A204.1 (cell line): ENCODE results near the gene FOXD2.

Experiments
- FAIRE-seq: peaks from 2 replicates; lab custom pipeline; 2012; peaks lifted over from hg19 to GRCh38; lab: Jason Lieb, UNC

The FOXD2 gene

GRCh38 chr1:47468709-47469389 lies 31.0 kb downstream of the FOXD2 start:
- FAIRE-seq: no peak

GRCh38 chr1:47469390-47469759 lies 31.5 kb downstream of the FOXD2 start:
- no peak for FAIRE-seq

- FAIRE-seq: no peak
Observed at GRCh38 chr1:47469910-47470309, 32.1 kb downstream of the FOXD2 start.

GRCh38 chr1:47471163-47471562 lies 33.3 kb downstream of the FOXD2 start:
- FAIRE-seq: no peak

- FAIRE-seq: no peak
Observed at GRCh38 chr1:47474278-47475193, 36.7 kb downstream of the FOXD2 start.

GRCh38 chr1:47477595-47478080 lies 39.8 kb downstream of the FOXD2 start:
- FAIRE-seq: no peak

GRCh38 chr1:47478090-47478489 lies 40.2 kb downstream of the FOXD2 start:
- FAIRE-seq: no peak

GRCh38 chr1:47479664-47480063 lies 41.8 kb downstream of the FOXD2 start:
- FAIRE-seq: no peak

GRCh38 chr1:47481936-47482335 lies 44.1 kb downstream of the FOXD2 start:
- no peak for FAIRE-seq

GRCh38 chr1:47482786-47483185 lies 44.9 kb downstream of the FOXD2 start:
- no peak for FAIRE-seq

- FAIRE-seq: no peak
Observed at GRCh38 chr1:47483651-47484050, 45.8 kb downstream of the FOXD2 start.

- no peak for FAIRE-seq
Observed at GRCh38 chr1:47485817-47486216, 48.0 kb downstream of the FOXD2 start.

- FAIRE-seq: no peak
Observed at GRCh38 chr1:47487332-47487731, 49.5 kb downstream of the FOXD2 start.

GRCh38 chr1:47487850-47488450 lies 50.1 kb downstream of the FOXD2 start:
- FAIRE-seq: no peak
